GM12892 (cell line): ENCODE results near the gene AOPEP.

Experiments
- POLR2A ChIP-seq: IDR thresholded peaks from 2 replicates; pipeline ENCODE4 v1.6.1; 2011; ENCODE audit warnings: low read depth, low read length, control low read depth
- POLR2AphosphoS5 ChIP-seq: IDR thresholded peaks from 2 replicates; pipeline ENCODE4 v1.6.1; 2011; ENCODE audit warnings: low read depth, low read length, control low read depth
- TAF1 ChIP-seq: IDR thresholded peaks from 2 replicates; pipeline ENCODE4 v1.6.1; 2011; ENCODE audit warnings: low read depth, mild to moderate bottlenecking, control low read depth, low read length, borderline replicate concordance

DNA sequence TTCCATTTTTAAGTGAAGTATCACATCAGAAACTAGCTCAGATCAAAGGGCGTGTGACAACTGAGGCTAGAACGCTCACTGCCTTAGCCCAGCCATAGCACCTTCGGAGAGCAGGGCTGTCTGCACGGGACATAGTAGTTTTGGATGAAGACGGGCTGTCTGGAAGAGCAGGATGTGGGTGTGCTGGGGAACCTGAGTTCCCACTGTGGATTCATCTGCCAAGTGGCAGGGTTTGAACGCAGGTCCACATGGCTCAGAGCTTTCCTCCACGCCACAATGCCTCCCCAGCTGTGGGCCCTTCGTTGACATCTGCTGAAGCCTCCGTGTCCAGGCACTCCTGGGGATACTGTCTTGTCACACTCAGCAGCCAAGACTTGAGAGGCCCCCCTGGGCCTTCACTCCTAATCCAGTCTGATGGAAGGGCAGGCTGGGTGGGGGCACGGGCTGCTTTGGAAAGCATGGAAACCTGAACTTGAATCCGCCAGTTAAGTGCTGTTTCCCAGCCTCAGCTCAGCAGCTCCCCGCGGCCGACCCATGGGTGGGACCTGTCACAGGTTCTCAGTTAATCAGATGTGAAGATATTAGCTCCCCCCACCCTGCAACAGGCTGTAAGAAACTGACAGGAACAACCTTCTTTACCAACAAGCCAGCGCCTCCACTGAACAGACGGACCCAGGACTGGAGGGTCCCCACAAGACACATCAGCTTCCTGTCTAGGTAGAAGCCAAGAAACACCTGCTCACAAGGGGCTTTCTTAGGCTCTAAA is 362.9 kb downstream of the AOPEP start:
- TF ChIP-seq POLR2A (no peak), POLR2AphosphoS5 (no peak), TAF1 (no peak)
